IMR-90 (cell line): ENCODE measurements around the gene SHISA8. TPM values are rescaled to one million over a fixed set of nuclear protein-coding genes. Genes with fewer than 3 reads are reported as not detected.

Experiments used
- ATAC-seq: fragments of 200-7000 bp; cut with Tn5 transposase; 2 replicates; pipeline ENCODE4 v1.9.1; 2020; ENCODE audit warnings: low read depth, mild to moderate bottlenecking, moderate library complexity
- BruUV-seq: library from RNA; stranded (reverse); fragments of 400-500 nt; replicated peaks from 2 replicates; lab custom pipeline; 2021; lab: Mats Ljungman, UMichigan
- CTCF ChIA-PET: fragments of 300-600 bp; formaldehyde crosslinking; extraction: SDS; loops from one replicate; lab custom pipeline; 2021; ENCODE audit warnings: antibody characterized with exemption; lab: Yijun Ruan, JAX
- POLR2A ChIA-PET: fragments of 300-600 bp; sonication (Branson Sonifier 250); formaldehyde crosslinking; loops from one replicate; lab custom pipeline; 2022; ENCODE audit warnings: antibody characterized with exemption; ENCODE audit not compliant: unreplicated experiment; lab: Charles Lee
- DNase-seq: peaks from one replicate; pipeline ENCODE4 v3.0.0; 2013
- H2AFZ ChIP-seq: replicated peaks from 2 replicates; pipeline ENCODE3; 2013; ENCODE audit warnings: low read length, mild to moderate bottlenecking; ENCODE audit not compliant: poor library complexity
- H2AK5ac ChIP-seq: 2 replicates; pipeline ENCODE4 v1.6.1; 2013; ENCODE audit warnings: low read depth, low read length, inconsistent platforms
- H2AK9ac ChIP-seq: replicated peaks from 2 replicates; pipeline ENCODE3; 2013; ENCODE audit warnings: mild to moderate bottlenecking, low read depth, low read length, moderate library complexity; ENCODE audit not compliant: poor library complexity
- H2BK120ac ChIP-seq: 2 replicates; pipeline ENCODE4 v1.6.1; 2013; ENCODE audit warnings: low read depth, low read length, inconsistent platforms
- H2BK15ac ChIP-seq: 3 replicates; pipeline ENCODE4 v1.6.1; 2013; ENCODE audit warnings: low read depth, low read length, inconsistent platforms
- H2BK20ac ChIP-seq: 2 replicates; pipeline ENCODE4 v1.6.1; 2013; ENCODE audit warnings: low read depth, mild to moderate bottlenecking, inconsistent platforms, low read length, moderate library complexity
- H2BK5ac ChIP-seq: 2 replicates; pipeline ENCODE4 v1.6.1; 2013; ENCODE audit warnings: mild to moderate bottlenecking, low read depth, low read length, inconsistent platforms; ENCODE audit not compliant: poor library complexity, severe bottlenecking
- H3K14ac ChIP-seq: replicated peaks from 2 replicates; pipeline ENCODE4 v1.6.1; 2013; ENCODE audit warnings: low read depth, low read length, inconsistent platforms
- H3K18ac ChIP-seq: 2 replicates; pipeline ENCODE4 v1.6.1; 2013; ENCODE audit warnings: low read depth, low read length, control low read depth
- H3K23ac ChIP-seq: 2 replicates; pipeline ENCODE4 v1.6.1; 2013; ENCODE audit warnings: low read depth, low read length, inconsistent platforms
- H3K27ac ChIP-seq: 2 replicates; pipeline ENCODE4 v1.5.1; 2013; ENCODE audit warnings: mild to moderate bottlenecking, control low read depth, low read length; ENCODE audit not compliant: insufficient read depth
- H3K27me3 ChIP-seq: 2 replicates; pipeline ENCODE4 v1.6.1; 2013; ENCODE audit warnings: low read length; ENCODE audit not compliant: control insufficient read depth, insufficient read depth
- H3K36me3 ChIP-seq: 2 replicates; pipeline ENCODE4 v1.6.1; 2013; ENCODE audit warnings: low read length, mixed read lengths; ENCODE audit not compliant: control insufficient read depth, insufficient read depth
- H3K4ac ChIP-seq: 2 replicates; pipeline ENCODE4 v1.6.1; 2013; ENCODE audit warnings: low read depth, low read length, inconsistent platforms
- H3K4me1 ChIP-seq: 2 replicates; pipeline ENCODE4 v1.6.1; 2013; ENCODE audit warnings: low read length, mixed read lengths; ENCODE audit not compliant: control insufficient read depth, insufficient read depth
- H3K4me2 ChIP-seq: 2 replicates; pipeline ENCODE4 v1.6.1; 2013; ENCODE audit warnings: low read depth, mild to moderate bottlenecking, control low read depth, low read length, moderate library complexity
- H3K4me3 ChIP-seq: 2 replicates; pipeline ENCODE4 v1.5.1; 2013; ENCODE audit warnings: low read depth, mild to moderate bottlenecking, control low read depth, low read length, moderate library complexity; ENCODE audit not compliant: insufficient read depth
- H3K56ac ChIP-seq: 2 replicates; pipeline ENCODE4 v1.6.1; 2013; ENCODE audit warnings: low read length, inconsistent platforms; ENCODE audit not compliant: insufficient read depth; ENCODE audit errors: extremely low read depth
- H3K79me1 ChIP-seq, 2 experiments: 2 replicates each; pipeline ENCODE4 v1.6.1; 2013; ENCODE audit warnings: low read length in 2 of 2, inconsistent platforms in 1 of 2, low read depth in 1 of 2
- H3K9ac ChIP-seq: 2 replicates; pipeline ENCODE4 v1.6.1; 2013; ENCODE audit warnings: low read depth, low read length, control low read depth
- H3K9me1 ChIP-seq: 2 replicates; pipeline ENCODE4 v1.6.1; 2013; ENCODE audit warnings: low read length, inconsistent platforms; ENCODE audit not compliant: insufficient read depth
- H3K9me3 ChIP-seq: 2 replicates; pipeline ENCODE4 v1.6.1; 2013; ENCODE audit warnings: low read length; ENCODE audit not compliant: control insufficient read depth, insufficient read depth
- H4K20me1 ChIP-seq: 2 replicates; pipeline ENCODE4 v1.6.1; 2013; ENCODE audit warnings: low read length, inconsistent platforms; ENCODE audit not compliant: insufficient read depth
- H4K5ac ChIP-seq: 2 replicates; pipeline ENCODE4 v1.6.1; 2013; ENCODE audit warnings: mild to moderate bottlenecking, low read depth, low read length, control low read depth
- H4K8ac ChIP-seq, 2 experiments: 2 replicates each; pipeline ENCODE4 v1.6.1; 2013; ENCODE audit warnings: low read depth in 2 of 2, low read length in 2 of 2, control low read depth in 1 of 2, inconsistent platforms in 1 of 2
- H4K91ac ChIP-seq: 2 replicates; pipeline ENCODE4 v1.6.1; 2013; ENCODE audit warnings: low read depth, low read length, inconsistent platforms; ENCODE audit not compliant: insufficient read depth
- BHLHE40 ChIP-seq: fragments of 150-350 bp; IDR thresholded peaks from 2 replicates; pipeline ENCODE4 v1.6.1; 2016; ENCODE audit warnings: mild to moderate bottlenecking, low read depth, low read length
- CEBPB ChIP-seq: IDR thresholded peaks from 2 replicates; pipeline ENCODE4 v1.6.1; 2012; ENCODE audit warnings: low read depth, low read length, improper control_type of control experiment
- FOS ChIP-seq: fragments of 150-350 bp; IDR thresholded peaks from 2 replicates; pipeline ENCODE4 v1.6.1; 2016; ENCODE audit warnings: low read depth, low read length
- MXI1 ChIP-seq: IDR thresholded peaks from 2 replicates; pipeline ENCODE4 v1.6.1; 2012; ENCODE audit warnings: low read depth, mild to moderate bottlenecking, low read length, moderate library complexity, borderline replicate concordance
- RAD21 ChIP-seq: IDR thresholded peaks from 2 replicates; pipeline ENCODE4 v1.6.1; 2012; ENCODE audit warnings: low read length, improper control_type of control experiment
- WGBS, 2 experiments: methylation state at CpG; one replicate each; pipeline versions ENCODE4 v1.1.5 to v1.1.7; 2013; ENCODE audit warnings: missing lambda C conversion rate in 2 of 2; ENCODE audit not compliant: insufficient read length in 1 of 2; ENCODE audit errors: extremely low coverage in 2 of 2; 5-methylcytosine and 5-hydroxymethylcytosine counted together
- dilution Hi-C: fragments of 300-500 bp; cut with HindIII; formaldehyde crosslinking; loops from one replicate; pipeline ENCODE4 v1.14.3; 2018; ENCODE audit warnings: low sequenced_read_pairs; ENCODE audit not compliant: unreplicated experiment
- in situ Hi-C: fragments of 300-500 bp; cut with MboI; formaldehyde crosslinking; loops from 3 replicates; pipeline ENCODE4 v1.14.3; 2019; ENCODE audit warnings: low sequenced_read_pairs, inconsistent platforms, mixed read lengths
- intact Hi-C: fragments of 100-400 bp; cut with micrococcal nuclease; formaldehyde crosslinking; loops from 2 replicates; pipeline ENCODE4 v1.10.0; 2022
- polyA plus RNA-seq, 3 experiments: library from polyadenylated mRNA; depleted of rRNA; stranded (reverse); fragments of >200 nt; gene quantifications; 2 replicates each; pipeline ENCODE4 v1.2.3, GENCODE V29; 2012; ENCODE audit warnings: low replicate concordance in 1 of 3
- total RNA-seq: library from RNA; depleted of rRNA; stranded (reverse); fragments of >200 nt; gene quantifications from 2 replicates; pipeline ENCODE4 v1.2.3, GENCODE V29; 2012
- TF ChIP-seq, protein P1 (sequence below): fragments of 150-350 bp; IDR thresholded peaks from 2 replicates; pipeline ENCODE4 v1.6.1; 2017; ENCODE audit warnings: mild to moderate bottlenecking, antibody characterized with exemption, low read length, low read depth

SHISA8 gene
- total and polyA plus RNA-seq, 2 of the 4 experiments (the other 2 are of a cell fraction): not detected

DNA sequence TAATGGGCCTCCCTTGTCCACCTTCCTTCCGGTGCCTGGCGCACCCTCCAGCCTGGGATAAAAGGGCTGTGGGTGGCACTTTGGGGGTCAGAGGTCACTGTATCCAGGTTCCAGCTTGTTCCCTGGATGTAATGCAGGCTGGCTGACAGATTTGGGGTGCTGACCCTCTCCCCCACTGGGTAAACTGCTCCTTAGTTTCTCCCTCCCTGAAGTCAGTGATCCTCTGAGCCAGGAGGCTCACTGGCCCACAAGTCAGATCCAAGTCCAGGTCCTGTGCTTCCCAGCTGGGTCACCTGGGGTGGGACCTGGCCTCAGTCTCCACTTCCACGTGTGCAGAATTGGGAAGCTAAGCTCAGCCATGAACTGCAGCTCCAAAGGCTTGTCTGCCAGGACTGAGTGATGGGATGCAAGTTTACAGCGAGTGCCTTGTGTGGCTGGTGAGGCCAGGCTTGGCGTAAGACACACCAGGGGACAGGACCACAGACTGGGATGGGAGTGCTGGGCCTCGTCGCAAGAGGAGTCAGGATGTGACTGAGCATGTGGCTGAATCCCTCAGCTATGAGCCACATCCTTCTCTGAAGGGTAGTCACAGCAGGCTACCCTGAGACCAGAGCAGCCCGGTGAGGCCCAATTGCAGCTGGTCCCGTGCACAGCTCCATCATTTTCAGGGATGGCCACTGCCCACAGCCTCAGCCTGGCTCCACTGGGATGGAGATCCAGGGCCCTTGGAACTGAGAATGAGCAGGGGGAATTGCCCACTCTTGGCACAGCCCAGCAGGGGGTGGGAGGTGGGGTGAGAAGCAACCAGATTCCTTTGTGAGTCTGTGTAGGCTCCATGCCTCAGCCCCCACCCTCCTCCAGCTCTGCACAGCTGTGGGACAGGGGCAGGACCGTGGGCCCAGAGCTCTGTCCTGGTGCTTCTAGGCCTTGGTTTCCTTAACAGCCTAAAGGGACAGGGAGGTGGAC lies 7.2 kb downstream of the SHISA8 start:
- in situ Hi-C loops: no loop called here
- ATAC-seq (peak; percentile 6; the same call in 1 of the 2 replicates), DNase-seq (peak; percentile 13)
- peak overlapping the region; percentile 15 for H2AK9ac ChIP-seq
- H2AK5ac ChIP-seq: no peak overlapping the region
- H2AFZ ChIP-seq: no peak overlapping the region
- peaks cover 2% of the 10 kb centered on the region; the same call in 1 of the 2 replicates for H3K4me1 ChIP-seq
- no peak overlapping the region for H2BK120ac ChIP-seq
- H3K23ac ChIP-seq: no peak overlapping the region
- H3K9me3 ChIP-seq: no peaks in the 10 kb centered on the region
- H2BK15ac ChIP-seq: no peak overlapping the region
- POLR2A ChIA-PET: no interaction called here
- 71% methylated on average over 4 of the region's 10 CpGs; no CpG with 5 or more reads in 1 of the 2 experiments for WGBS, 2 experiments
- peaks cover 12% of the 10 kb centered on the region; the same call in 1 of the 2 replicates for H3K36me3 ChIP-seq
- peaks cover 35% of the 10 kb centered on the region for H3K27me3 ChIP-seq
- TF ChIP-seq MXI1: no peak
- TF ChIP-seq CEBPB: no peak
- no peak for TF ChIP-seq RAD21
- TF ChIP-seq BHLHE40: no peak
- TF ChIP-seq FOS: no peak
- TF ChIP-seq, protein P1, sequence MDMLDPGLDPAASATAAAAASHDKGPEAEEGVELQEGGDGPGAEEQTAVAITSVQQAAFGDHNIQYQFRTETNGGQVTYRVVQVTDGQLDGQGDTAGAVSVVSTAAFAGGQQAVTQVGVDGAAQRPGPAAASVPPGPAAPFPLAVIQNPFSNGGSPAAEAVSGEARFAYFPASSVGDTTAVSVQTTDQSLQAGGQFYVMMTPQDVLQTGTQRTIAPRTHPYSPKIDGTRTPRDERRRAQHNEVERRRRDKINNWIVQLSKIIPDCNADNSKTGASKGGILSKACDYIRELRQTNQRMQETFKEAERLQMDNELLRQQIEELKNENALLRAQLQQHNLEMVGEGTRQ: no peak
- no peak overlapping the region for H3K4me2 ChIP-seq
- intact Hi-C loops: no loop called here
- H3K14ac ChIP-seq: no peak overlapping the region
- H3K4ac ChIP-seq: no peak overlapping the region
- no peak overlapping the region for H3K18ac ChIP-seq
- BruUV-seq: no TSS peak
- CTCF ChIA-PET: no interaction called here
- H2BK5ac ChIP-seq: no peak overlapping the region
- H4K8ac ChIP-seq: no peak overlapping the region
- no peak overlapping the region for H3K27ac ChIP-seq
- no peaks in the 10 kb centered on the region for H3K79me1 ChIP-seq
- dilution Hi-C loops: no loop called here
- no peak overlapping the region for H4K91ac ChIP-seq
- no peak overlapping the region for H4K5ac ChIP-seq
- H3K9me1 ChIP-seq: no peaks in the 10 kb centered on the region
- no peak overlapping the region for H3K4me3 ChIP-seq
- H4K20me1 ChIP-seq: peaks cover 7% of the 10 kb centered on the region
- H3K56ac ChIP-seq: no peak overlapping the region
- H3K9ac ChIP-seq: no peak overlapping the region
- no peak overlapping the region for H2BK20ac ChIP-seq
